ENCODE results near the gene CFAP100.

The CFAP100 gene

GRCh38 chr3:126423191-126424038, 28.7 kb downstream of the CFAP100 start:
- H3K9ac ChIP-seq (ENCODE audit: low read depth, low read length), result no peak overlapping the region
- H3K36me3 ChIP-seq (ENCODE audit: insufficient read depth, low read length), result no peaks in the 10 kb centered on the region
- H3K4me1 ChIP-seq (ENCODE audit: insufficient read depth, low read length), result peaks cover 18% of the 10 kb centered on the region

GRCh38 chr3:126424039-126424717, 29.5 kb downstream of the CFAP100 start:
- Histone ChIP-seq H3K9me3 (ENCODE audit: control insufficient read depth, insufficient read depth, low read length) (peaks cover 7% of the 10 kb centered on the region; the same call in 1 of the 2 replicates), H3K9ac (ENCODE audit: low read depth, low read length) (no peak overlapping the region), H3K4me1 (ENCODE audit: insufficient read depth, low read length) (peaks cover 16% of the 10 kb centered on the region), H3K36me3 (ENCODE audit: insufficient read depth, low read length) (no peaks in the 10 kb centered on the region)

More at GRCh38 chr3:126423191-126424038, 28.7 kb downstream of the CFAP100 start:
- H3K9me3 ChIP-seq (ENCODE audit: control insufficient read depth, insufficient read depth, low read length), result peaks cover 7% of the 10 kb centered on the region; the same call in 1 of the 2 replicates

GRCh38 chr3:126424751-126425150, 30.0 kb downstream of the CFAP100 start:
- Histone ChIP-seq H3K9me3 (ENCODE audit: control insufficient read depth, insufficient read depth, low read length) (peaks cover 7% of the 10 kb centered on the region), H3K36me3 (ENCODE audit: insufficient read depth, low read length) (no peaks in the 10 kb centered on the region), H3K9ac (ENCODE audit: low read depth, low read length) (no peak overlapping the region), H3K4me1 (ENCODE audit: insufficient read depth, low read length) (peaks cover 10% of the 10 kb centered on the region)

GRCh38 chr3:126431103-126431534, 36.4 kb downstream of the CFAP100 start:
- no peaks in the 10 kb centered on the region for H3K4me1 ChIP-seq (ENCODE audit: insufficient read depth, low read length)
- H3K9ac ChIP-seq (ENCODE audit: low read depth, low read length), result no peak overlapping the region
- H3K9me3 ChIP-seq (ENCODE audit: control insufficient read depth, insufficient read depth, low read length), result peaks cover 3% of the 10 kb centered on the region
- no peaks in the 10 kb centered on the region for H3K36me3 ChIP-seq (ENCODE audit: insufficient read depth, low read length)

GRCh38 chr3:126432361-126433104, 37.8 kb downstream of the CFAP100 start:
- H3K9me3 ChIP-seq (ENCODE audit: control insufficient read depth, insufficient read depth, low read length), result peaks cover 3% of the 10 kb centered on the region; the same call in 1 of the 2 replicates
- no peaks in the 10 kb centered on the region for H3K4me1 ChIP-seq (ENCODE audit: insufficient read depth, low read length)
- no peak overlapping the region for H3K9ac ChIP-seq (ENCODE audit: low read depth, low read length)
- no peaks in the 10 kb centered on the region for H3K36me3 ChIP-seq (ENCODE audit: insufficient read depth, low read length)

- Histone ChIP-seq H3K9me3 (ENCODE audit: control insufficient read depth, insufficient read depth, low read length) (no peaks in the 10 kb centered on the region; the same call in 1 of the 2 replicates), H3K9ac (ENCODE audit: low read depth, low read length) (no peak overlapping the region), H3K4me1 (ENCODE audit: insufficient read depth, low read length) (no peaks in the 10 kb centered on the region), H3K36me3 (ENCODE audit: insufficient read depth, low read length) (no peaks in the 10 kb centered on the region)
Observed at GRCh38 chr3:126433105-126433430, 38.4 kb downstream of the CFAP100 start.

GRCh38 chr3:126433496-126434263, 39.0 kb downstream of the CFAP100 start:
- Histone ChIP-seq H3K9me3 (ENCODE audit: control insufficient read depth, insufficient read depth, low read length) (no peaks in the 10 kb centered on the region; the same call in 1 of the 2 replicates), H3K9ac (ENCODE audit: low read depth, low read length) (no peak overlapping the region), H3K4me1 (ENCODE audit: insufficient read depth, low read length) (no peaks in the 10 kb centered on the region), H3K36me3 (ENCODE audit: insufficient read depth, low read length) (no peaks in the 10 kb centered on the region)

- H3K9ac ChIP-seq (ENCODE audit: low read depth, low read length), result no peak overlapping the region
- no peaks in the 10 kb centered on the region for H3K36me3 ChIP-seq (ENCODE audit: insufficient read depth, low read length)
- H3K4me1 ChIP-seq (ENCODE audit: insufficient read depth, low read length), result no peaks in the 10 kb centered on the region
- no peaks in the 10 kb centered on the region; the same call in 1 of the 2 replicates for H3K9me3 ChIP-seq (ENCODE audit: control insufficient read depth, insufficient read depth, low read length)
Observed at GRCh38 chr3:126434264-126434590, 39.5 kb downstream of the CFAP100 start.

- Histone ChIP-seq H3K9ac (ENCODE audit: low read depth, low read length) (no peak overlapping the region), H3K4me1 (ENCODE audit: insufficient read depth, low read length) (no peaks in the 10 kb centered on the region), H3K36me3 (ENCODE audit: insufficient read depth, low read length) (no peaks in the 10 kb centered on the region), H3K9me3 (ENCODE audit: control insufficient read depth, insufficient read depth, low read length) (no peaks in the 10 kb centered on the region)
Observed at GRCh38 chr3:126434931-126435411, 40.3 kb downstream of the CFAP100 start.

- Histone ChIP-seq H3K9ac (ENCODE audit: low read depth, low read length) (no peak overlapping the region), H3K36me3 (ENCODE audit: insufficient read depth, low read length) (no peaks in the 10 kb centered on the region), H3K9me3 (ENCODE audit: control insufficient read depth, insufficient read depth, low read length) (no peaks in the 10 kb centered on the region), H3K4me1 (ENCODE audit: insufficient read depth, low read length) (no peaks in the 10 kb centered on the region)
Observed at GRCh38 chr3:126435456-126436315, 41.0 kb downstream of the CFAP100 start.

GRCh38 chr3:126436826-126437717, 42.4 kb downstream of the CFAP100 start:
- Histone ChIP-seq H3K9ac (ENCODE audit: low read depth, low read length) (no peak overlapping the region), H3K4me1 (ENCODE audit: insufficient read depth, low read length) (no peaks in the 10 kb centered on the region), H3K9me3 (ENCODE audit: control insufficient read depth, insufficient read depth, low read length) (no peaks in the 10 kb centered on the region), H3K36me3 (ENCODE audit: insufficient read depth, low read length) (no peaks in the 10 kb centered on the region)

GRCh38 chr3:126438186-126438585, 43.5 kb downstream of the CFAP100 start:
- Histone ChIP-seq H3K9ac (ENCODE audit: low read depth, low read length) (no peak overlapping the region), H3K36me3 (ENCODE audit: insufficient read depth, low read length) (no peaks in the 10 kb centered on the region), H3K4me1 (ENCODE audit: insufficient read depth, low read length) (peaks cover under 1% of the 10 kb centered on the region; the same call in 1 of the 2 replicates), H3K9me3 (ENCODE audit: control insufficient read depth, insufficient read depth, low read length) (no peaks in the 10 kb centered on the region)
